Measurements from ENCODE around the gene LPO. TPM values are rescaled to one million over a fixed set of nuclear protein-coding genes. Genes with fewer than 3 reads are reported as not detected.
A peak's percentile ranks its signal among the peaks of the same experiment; 100 is the strongest.

The LPO gene
- total RNA-seq, 1 experiment from 2014 or later, result not detected

- H3K4me3 ChIP-seq (ENCODE audit: low read depth in 2 of 2, low read length in 2 of 2), result no peak overlapping the region
- no peaks in the 10 kb centered on the region for H3K36me3 ChIP-seq (ENCODE audit: control insufficient read depth, insufficient read depth, low read length)
- TF ChIP-seq REST (IDR thresholded peaks at IDR 0.05; ENCODE audit: insufficient read depth in 1 of 2, low read depth in 2 of 2, low read length in 1 of 2), result no peak
- no peak for TF ChIP-seq SIN3A (IDR thresholded peaks at IDR 0.05; ENCODE audit: borderline replicate concordance, insufficient read depth, low read depth, low read length)
- TF ChIP-seq POLR2AphosphoS5 (IDR thresholded peaks at IDR 0.05; ENCODE audit: low read depth, low read length), result no peak
- TF ChIP-seq TCF7L2 (IDR thresholded peaks at IDR 0.05; ENCODE audit: low read depth, low read length), result no peak
- TF ChIP-seq CTCF (IDR thresholded peaks at IDR 0.05), result no peak
- in situ Hi-C loops (cut with HindIII; ENCODE audit: low pct_unique_long_range_greater_than_20kb, low sequenced_read_pairs) (no loop called here), intact Hi-C loops (cut with micrococcal nuclease; ENCODE audit: unreplicated experiment) (no loop called here)
- no TSS peak for BruUV-seq (replicated peaks)
- H3K27ac ChIP-seq (ENCODE audit: low read length), result no peak overlapping the region
- ChIA-PET POLR2A (no interaction called here), CTCF (no interaction called here)
- no peaks in the 10 kb centered on the region for H3K27me3 ChIP-seq (ENCODE audit: control insufficient read depth, insufficient read depth, low read length)
- peaks cover 5% of the 10 kb centered on the region; the same call in 1 of the 2 replicates for H3K4me1 ChIP-seq (ENCODE audit: control insufficient read depth, insufficient read depth, low read length)
- 0 out of 2 replicates have a peak, but pooled peaks have one; percentile 32 for ATAC-seq
- no peaks in the 10 kb centered on the region for H3K9me3 ChIP-seq (ENCODE audit: control insufficient read depth, insufficient read depth, low read depth, low read length)
- DNase-seq (ENCODE audit: low read depth, low spot score), result no peak
Measured at GRCh38 chr17:58193641-58194255, 44.6 kb upstream of the LPO start.

GRCh38 chr17:58195518-58196123 lies 42.8 kb upstream of the LPO start:
- in situ Hi-C loops (cut with HindIII; ENCODE audit: low pct_unique_long_range_greater_than_20kb, low sequenced_read_pairs) (no loop called here), intact Hi-C loops (cut with micrococcal nuclease; ENCODE audit: unreplicated experiment) (no loop called here)
- no peak overlapping the region for H3K4me3 ChIP-seq (ENCODE audit: low read depth in 2 of 2, low read length in 2 of 2)
- no peaks in the 10 kb centered on the region for H3K4me1 ChIP-seq (ENCODE audit: control insufficient read depth, insufficient read depth, low read length)
- H3K36me3 ChIP-seq (ENCODE audit: control insufficient read depth, insufficient read depth, low read length), result no peaks in the 10 kb centered on the region
- no peak for DNase-seq (ENCODE audit: low read depth, low spot score)
- BruUV-seq (replicated peaks), result no TSS peak
- no peaks in the 10 kb centered on the region for H3K9me3 ChIP-seq (ENCODE audit: control insufficient read depth, insufficient read depth, low read depth, low read length)
- POLR2A ChIA-PET, result no interaction called here
- no peak overlapping the region for H3K27ac ChIP-seq (ENCODE audit: low read length)
- no peak for TF ChIP-seq TCF7L2 (IDR thresholded peaks at IDR 0.05; ENCODE audit: low read depth, low read length)
- no peak for TF ChIP-seq POLR2AphosphoS5 (IDR thresholded peaks at IDR 0.05; ENCODE audit: low read depth, low read length)
- no peaks in the 10 kb centered on the region for H3K27me3 ChIP-seq (ENCODE audit: control insufficient read depth, insufficient read depth, low read length)
- ATAC-seq, result no peak
- CTCF ChIA-PET, result no interaction called here

GRCh38 chr17:58196610-58197009 lies 41.8 kb upstream of the LPO start:
- ATAC-seq (no peak), DNase-seq (ENCODE audit: low read depth, low spot score) (no peak)
- TF ChIP-seq POLR2AphosphoS5 (IDR thresholded peaks at IDR 0.05; ENCODE audit: low read depth, low read length) (no peak), SIN3A (IDR thresholded peaks at IDR 0.05; ENCODE audit: borderline replicate concordance, insufficient read depth, low read depth, low read length) (no peak), REST (IDR thresholded peaks at IDR 0.05; ENCODE audit: insufficient read depth in 1 of 2, low read depth in 2 of 2, low read length in 1 of 2) (no peak), CTCF (IDR thresholded peaks at IDR 0.05) (no peak), TCF7L2 (IDR thresholded peaks at IDR 0.05; ENCODE audit: low read depth, low read length) (no peak)
- Histone ChIP-seq H3K9me3 (ENCODE audit: control insufficient read depth, insufficient read depth, low read depth, low read length) (no peaks in the 10 kb centered on the region), H3K36me3 (ENCODE audit: control insufficient read depth, insufficient read depth, low read length) (no peaks in the 10 kb centered on the region), H3K27ac (ENCODE audit: low read length) (no peak overlapping the region), H3K27me3 (ENCODE audit: control insufficient read depth, insufficient read depth, low read length) (no peaks in the 10 kb centered on the region), H3K4me3 (ENCODE audit: low read depth in 2 of 2, low read length in 2 of 2) (no peak overlapping the region), H3K4me1 (ENCODE audit: control insufficient read depth, insufficient read depth, low read length) (no peaks in the 10 kb centered on the region)
- POLR2A ChIA-PET, result no interaction called here
- CTCF ChIA-PET, result no interaction called here
- intact Hi-C loops (cut with micrococcal nuclease; ENCODE audit: unreplicated experiment), result no loop called here
- in situ Hi-C loops (cut with HindIII; ENCODE audit: low pct_unique_long_range_greater_than_20kb, low sequenced_read_pairs), result no loop called here
- BruUV-seq (replicated peaks), result no TSS peak

All from Panc1 (cell line).